Glomerular visceral epithelial cell (primary cell): ENCODE data around the gene ZNF521.

Experiments used
- DNase-seq: peaks from one replicate; pipeline ENCODE4 v3.0.0-alpha.2; 2016; ENCODE audit errors: extremely low spot score

ZNF521 gene

GRCh38 chr18:25125680-25126079 lies 226.3 kb downstream of the ZNF521 start:
- no peak for DNase-seq

- DNase-seq = no peak
Measured at GRCh38 chr18:25123438-25124232, 228.3 kb downstream of the ZNF521 start.

DNA sequence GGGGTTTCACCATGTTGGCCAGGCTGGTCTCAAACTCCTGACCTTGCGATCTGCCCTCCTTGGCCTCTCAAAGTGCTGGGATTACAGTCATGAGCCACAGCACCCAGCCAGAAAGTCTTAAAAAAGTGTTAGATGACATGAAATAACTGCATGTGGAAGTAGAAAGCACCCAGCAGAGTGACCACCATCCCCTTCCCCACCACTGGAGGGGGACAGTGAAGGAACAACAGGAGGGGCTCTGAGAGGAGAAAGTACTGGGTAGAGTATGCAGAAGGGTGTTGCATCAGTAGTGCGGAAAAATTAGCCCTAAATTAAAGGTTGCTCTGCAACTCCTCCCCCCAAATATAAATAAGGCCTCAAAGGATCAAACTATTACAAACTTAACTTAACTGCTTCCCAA lies 230.5 kb downstream of the ZNF521 start:
- no peak for DNase-seq

GRCh38 chr18:25113566-25113965 lies 238.4 kb downstream of the ZNF521 start:
- DNase-seq = no peak

GRCh38 chr18:25112821-25113434 lies 239.0 kb downstream of the ZNF521 start:
- no peak for DNase-seq

GRCh38 chr18:25111377-25112288 lies 240.3 kb downstream of the ZNF521 start:
- DNase-seq = no peak

GRCh38 chr18:25109484-25109883 lies 242.5 kb downstream of the ZNF521 start:
- DNase-seq = no peak

GRCh38 chr18:25103468-25104155 lies 248.4 kb downstream of the ZNF521 start:
- no peak for DNase-seq

DNA sequence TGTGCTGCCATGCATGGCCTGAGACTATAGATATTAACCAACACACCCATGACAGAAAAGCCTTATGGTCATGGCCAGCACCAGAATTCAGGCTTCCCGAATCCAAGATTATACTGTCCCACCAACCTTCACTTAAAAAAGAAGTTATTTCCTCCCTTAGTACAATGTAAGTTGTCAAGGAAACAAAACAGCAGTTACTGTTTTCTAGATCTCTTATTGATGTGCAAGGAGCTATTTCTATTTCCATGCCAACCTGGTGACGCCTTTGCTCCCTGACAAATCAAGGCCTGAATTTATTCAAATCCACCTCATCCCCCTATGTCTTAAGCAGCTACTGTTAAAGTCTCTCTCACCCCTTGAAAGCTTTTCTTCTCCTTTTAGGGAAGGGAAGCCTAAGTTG lies 249.3 kb downstream of the ZNF521 start:
- DNase-seq = no peak

DNA sequence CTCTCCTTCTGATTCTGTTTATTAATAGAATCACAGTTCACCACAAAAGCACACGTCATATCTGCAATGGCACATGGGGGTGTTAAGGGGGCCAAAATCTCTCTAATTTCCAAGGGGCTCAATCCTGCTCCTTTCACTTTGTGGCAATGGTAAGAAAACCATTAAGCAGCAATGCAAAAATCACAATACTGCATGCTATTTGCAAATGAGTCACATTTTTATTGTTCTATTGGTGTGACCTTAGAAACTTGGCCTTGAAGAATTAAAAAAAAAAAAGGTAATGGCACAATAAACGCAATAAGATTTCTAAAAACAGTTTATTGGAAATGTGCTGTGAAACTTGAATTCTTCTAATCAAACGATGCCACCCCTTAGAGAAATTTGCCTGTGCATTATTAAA lies 251.5 kb downstream of the ZNF521 start:
- no peak for DNase-seq

DNA sequence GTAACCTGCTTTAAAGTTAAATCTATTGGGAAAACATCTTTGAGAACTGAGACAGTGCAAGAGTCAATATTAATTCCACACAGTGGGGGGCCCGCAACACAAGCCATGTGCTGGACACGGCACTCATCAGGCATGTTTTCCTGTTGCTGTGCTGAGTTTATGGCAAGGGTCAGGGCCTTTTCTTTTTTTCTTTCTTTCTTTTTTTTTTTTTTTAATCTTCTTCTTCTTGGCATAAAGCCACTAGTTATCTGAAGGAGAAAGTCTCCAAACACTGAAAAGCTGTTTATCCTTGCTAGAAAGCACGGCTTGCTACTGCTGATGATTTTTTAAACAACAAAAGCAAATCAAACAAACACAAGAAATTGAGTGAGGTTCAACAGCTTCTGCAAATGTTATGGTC lies 252.1 kb downstream of the ZNF521 start:
- no peak for DNase-seq

DNA sequence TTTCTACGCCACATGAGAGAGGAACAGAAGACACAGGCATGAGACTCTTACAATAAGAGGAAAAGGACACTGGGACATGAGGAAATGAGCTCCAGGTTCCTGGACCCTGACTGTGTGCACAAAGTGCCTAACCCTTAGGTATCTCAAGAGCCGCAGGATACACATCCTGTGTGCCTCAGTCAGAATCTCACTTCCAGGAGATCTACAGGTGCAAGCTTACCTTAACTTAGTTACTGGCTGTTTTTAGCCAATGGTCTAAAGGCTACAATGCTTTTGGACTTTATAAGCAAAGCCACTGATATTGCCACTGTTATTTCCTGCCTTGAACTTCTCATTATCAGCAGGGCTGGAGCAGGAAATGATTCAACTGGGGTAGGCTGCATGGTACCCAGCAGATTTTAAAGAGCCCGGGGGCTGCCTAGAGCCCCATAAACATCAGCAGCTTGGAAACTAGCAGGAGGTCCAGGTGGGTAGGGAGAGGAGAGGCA lies 254.4 kb downstream of the ZNF521 start:
- DNase-seq = no peak

- DNase-seq = no peak
Measured at GRCh38 chr18:25097057-25097456, 254.9 kb downstream of the ZNF521 start.

GRCh38 chr18:25093141-25093540 lies 258.8 kb downstream of the ZNF521 start:
- no peak for DNase-seq

DNA sequence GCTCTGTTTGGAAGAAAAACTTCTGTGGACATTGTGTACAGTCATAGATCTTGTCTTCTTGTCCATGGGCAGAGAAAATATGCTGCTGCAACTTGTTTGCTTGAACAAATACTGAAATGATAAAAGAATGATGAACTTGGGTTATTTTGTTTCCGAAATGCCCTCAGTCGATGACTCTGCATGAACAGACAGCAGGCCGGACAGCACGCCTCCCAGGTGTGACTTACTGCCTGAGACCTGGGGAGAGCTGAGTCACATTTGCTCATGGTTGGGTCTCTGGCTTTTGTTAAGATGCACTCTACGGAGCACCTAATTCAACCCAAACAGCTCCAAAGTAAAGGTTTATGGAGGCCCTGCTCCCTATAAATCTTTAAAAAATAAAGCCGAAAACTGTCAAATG lies 262.5 kb downstream of the ZNF521 start:
- no peak for DNase-seq

DNA sequence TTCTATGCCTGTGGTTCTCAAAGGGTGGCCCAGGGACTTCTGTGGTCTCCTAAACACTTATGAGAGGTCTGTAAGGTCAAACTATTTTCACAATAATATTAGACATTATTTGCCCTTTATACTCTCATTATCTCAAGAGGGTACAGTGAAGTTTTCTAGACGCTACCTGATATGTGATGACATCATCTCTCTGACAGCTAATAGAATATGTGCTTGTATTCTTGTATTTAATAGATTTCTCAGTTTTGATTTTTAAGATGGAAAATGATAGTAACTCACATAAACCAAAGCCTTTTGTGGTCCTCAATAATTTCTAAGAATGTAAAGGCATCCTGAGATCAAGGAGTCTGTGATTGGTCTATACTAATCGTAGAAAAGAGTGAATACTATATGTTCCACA lies 265.1 kb downstream of the ZNF521 start:
- no peak for DNase-seq

DNA sequence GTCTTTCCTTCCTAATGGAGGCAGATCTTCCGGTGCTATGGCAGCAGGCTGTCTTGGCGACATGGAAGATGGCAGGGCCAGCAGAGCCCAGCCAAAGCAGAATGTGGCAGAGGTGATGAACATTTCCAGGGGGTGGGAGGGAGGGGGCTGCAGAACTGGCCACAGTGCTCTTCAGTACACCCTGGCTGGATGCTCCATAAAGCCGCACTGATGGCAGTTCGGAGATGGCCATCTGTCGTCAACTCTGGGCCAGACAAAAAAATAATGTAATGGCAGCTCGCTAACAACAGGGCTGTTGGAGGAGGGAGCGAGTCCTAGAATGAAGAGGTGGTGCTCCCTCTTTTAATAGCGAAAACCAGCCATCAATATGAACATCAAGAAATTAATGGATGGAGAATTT lies 271.0 kb downstream of the ZNF521 start:
- no peak for DNase-seq

- no peak for DNase-seq
Measured at GRCh38 chr18:25080211-25080610, 271.8 kb downstream of the ZNF521 start.

DNA sequence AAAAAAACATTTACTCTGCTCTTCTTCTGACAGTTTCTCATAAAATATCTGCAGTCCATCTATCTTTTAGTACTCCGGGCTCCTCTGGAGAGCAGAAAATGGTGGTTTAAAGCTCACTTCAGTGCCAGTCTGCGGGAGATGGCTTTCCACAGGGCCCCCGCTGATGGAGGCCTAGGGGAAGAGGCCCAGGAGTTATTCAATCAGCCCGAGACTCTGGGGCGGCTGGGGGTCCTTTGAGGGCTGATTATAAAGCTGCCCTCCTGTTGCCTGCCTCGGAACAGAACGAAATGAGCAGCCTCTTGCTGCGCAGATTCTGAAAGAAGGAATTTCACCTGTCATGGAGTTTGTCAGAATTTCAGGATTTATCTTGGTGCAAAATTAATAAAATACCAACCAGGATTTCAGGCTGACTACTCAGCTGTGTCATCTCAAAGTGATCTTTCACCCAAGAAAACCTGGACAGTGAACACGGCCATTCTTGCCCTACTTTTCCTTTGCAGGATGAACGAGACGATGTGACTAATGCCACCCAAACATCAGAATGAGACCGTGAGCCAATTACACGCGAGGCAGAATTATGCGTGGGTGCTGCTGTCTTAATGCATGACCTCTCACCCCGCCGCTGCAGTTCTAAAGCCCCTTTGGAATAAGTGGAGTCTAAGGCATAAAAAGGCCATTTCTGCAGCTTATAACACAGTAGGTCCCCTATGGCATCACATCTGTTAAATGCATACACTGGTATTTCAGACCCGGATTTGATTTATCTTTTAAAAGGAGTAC lies 273.8 kb downstream of the ZNF521 start:
- no peak for DNase-seq

- DNase-seq = no peak
Measured at GRCh38 chr18:25077038-25077943, 274.7 kb downstream of the ZNF521 start.
